GM23338 (cell line): Measurements from ENCODE around the gene STAP2. TPM values are rescaled to one million over a fixed set of nuclear protein-coding genes. Genes with fewer than 3 reads are reported as not detected.

Source experiments
- ATAC-seq: fragments of 200-7000 bp; cut with Tn5 transposase; 3 replicates; pipeline ENCODE4 v1.9.1; 2020
- DNase-seq: peaks from one replicate; pipeline ENCODE4 v3.0.0-alpha.2; 2015; ENCODE audit warnings: low spot score
- H2AFZ ChIP-seq: fragments of 200-600 bp; sonication (generic); 2 replicates; pipeline ENCODE4 v1.8.0; 2016; ENCODE audit warnings: antibody characterized with exemption, mild to moderate bottlenecking, moderate library complexity
- H3F3A ChIP-seq: fragments of 200-600 bp; sonication (generic); replicated peaks from 2 replicates; pipeline ENCODE4 v1.8.0; 2017; ENCODE audit warnings: antibody characterized with exemption, mixed run types, low read depth
- H3K27ac ChIP-seq: fragments of 200-600 bp; sonication (generic); 2 replicates; pipeline ENCODE4 v1.6.1; 2016; ENCODE audit warnings: low read depth
- H3K27me3 ChIP-seq: fragments of 200-600 bp; sonication (generic); 2 replicates; pipeline ENCODE4 v1.8.0; 2016; ENCODE audit warnings: mild to moderate bottlenecking, mixed run types, moderate library complexity; ENCODE audit not compliant: insufficient read depth
- H3K36me3 ChIP-seq: fragments of 200-600 bp; sonication (generic); 2 replicates; pipeline ENCODE4 v1.8.0; 2016; ENCODE audit warnings: mild to moderate bottlenecking; ENCODE audit not compliant: insufficient read depth
- H3K4me1 ChIP-seq: fragments of 200-600 bp; sonication (generic); 2 replicates; pipeline ENCODE4 v1.8.0; 2016; ENCODE audit warnings: mild to moderate bottlenecking, moderate library complexity; ENCODE audit not compliant: insufficient read depth
- H3K4me2 ChIP-seq: fragments of 200-600 bp; sonication (generic); 2 replicates; pipeline ENCODE4 v1.7.1; 2017; ENCODE audit warnings: mixed run types
- H3K4me3 ChIP-seq: fragments of 200-600 bp; sonication (generic); 2 replicates; pipeline ENCODE4 v1.6.1; 2016; ENCODE audit warnings: mixed run types
- H3K79me2 ChIP-seq: fragments of 200-600 bp; sonication (generic); replicated peaks from 2 replicates; pipeline ENCODE4 v1.8.0; 2017; ENCODE audit warnings: mild to moderate bottlenecking; ENCODE audit not compliant: insufficient read depth
- H3K9me2 ChIP-seq: fragments of 200-600 bp; sonication (generic); 2 replicates; pipeline ENCODE4 v1.8.0; 2017; ENCODE audit not compliant: insufficient read depth
- H4K20me1 ChIP-seq: fragments of 200-600 bp; sonication (generic); replicated peaks from 2 replicates; pipeline ENCODE4 v1.8.0; 2017; ENCODE audit warnings: mild to moderate bottlenecking; ENCODE audit not compliant: insufficient read depth
- H3K27ac Mint-ChIP-seq: 2 replicates; pipeline ENCODE4 v1.8.0; 2020; ENCODE audit warnings: inconsistent platforms, mild to moderate bottlenecking, moderate library complexity, mixed read lengths
- H3K27me3 Mint-ChIP-seq: 3 replicates; pipeline ENCODE4 v1.8.0; 2022; ENCODE audit warnings: low read depth, mild to moderate bottlenecking, moderate library complexity, mixed read lengths, inconsistent platforms; ENCODE audit not compliant: insufficient read depth, poor library complexity
- H3K36me3 Mint-ChIP-seq: 3 replicates; pipeline ENCODE4 v1.8.0; 2021; ENCODE audit warnings: low read depth, mild to moderate bottlenecking, inconsistent platforms, moderate library complexity, mixed read lengths
- H3K4me1 Mint-ChIP-seq: 3 replicates; pipeline ENCODE4 v1.8.0; 2020; ENCODE audit warnings: mild to moderate bottlenecking, inconsistent platforms, mixed read lengths
- H3K4me3 Mint-ChIP-seq: 3 replicates; pipeline ENCODE4 v1.8.0; 2021; ENCODE audit warnings: moderate library complexity, mild to moderate bottlenecking, inconsistent platforms, mixed read lengths
- H3K9me3 Mint-ChIP-seq: 3 replicates; pipeline ENCODE4 v1.8.0; 2020; ENCODE audit warnings: moderate library complexity, mild to moderate bottlenecking, inconsistent platforms, mixed read lengths
- CREB1 ChIP-seq: fragments of 250-450 bp; sonication (Bioruptor Pico); IDR thresholded peaks from 2 replicates; pipeline ENCODE4 v1.5.0; 2020; ENCODE audit warnings: low read depth, mild to moderate bottlenecking, moderate library complexity
- EZH2 ChIP-seq: fragments of 200-600 bp; sonication (generic); IDR thresholded peaks from one replicate; pipeline ENCODE4 v1.8.0; 2017; ENCODE audit warnings: antibody characterized with exemption, mild to moderate bottlenecking, low read depth; ENCODE audit not compliant: unreplicated experiment
- EZH2phosphoT487 ChIP-seq: fragments of 200-600 bp; sonication (generic); IDR thresholded peaks from one replicate; pipeline ENCODE4 v1.8.1; 2018; ENCODE audit warnings: antibody characterized with exemption; ENCODE audit not compliant: unreplicated experiment
- JUNB ChIP-seq: IDR thresholded peaks from one replicate; pipeline ENCODE4 v1.6.1; 2016; ENCODE audit warnings: antibody characterized with exemption; ENCODE audit not compliant: unreplicated experiment
- NANOG ChIP-seq: IDR thresholded peaks from 2 replicates; pipeline ENCODE4 v1.6.1; 2016; ENCODE audit warnings: antibody characterized with exemption, borderline replicate concordance
- STAT1 ChIP-seq: IDR thresholded peaks from one replicate; pipeline ENCODE4 v1.6.1; 2016; ENCODE audit warnings: antibody characterized with exemption; ENCODE audit not compliant: unreplicated experiment
- ZNF114 ChIP-seq: fragments of 250-450 bp; sonication (Bioruptor Pico); IDR thresholded peaks from 2 replicates; pipeline ENCODE4 v1.5.0; 2020; ENCODE audit warnings: mild to moderate bottlenecking, moderate library complexity
- ZNF331 ChIP-seq: fragments of 250-450 bp; sonication (Bioruptor Pico); IDR thresholded peaks from 2 replicates; pipeline ENCODE4 v1.5.0; 2020; ENCODE audit warnings: low read depth, mild to moderate bottlenecking, moderate library complexity
- polyA plus RNA-seq: library from polyadenylated mRNA; unstranded; fragments of >200 nt; fragmentation: Nextera tagmentation; extraction: Ambion mirVana; gene quantifications from 2 replicates; pipeline ENCODE4 v1.2.1, GENCODE V29; 2016
- total RNA-seq: library from RNA; depleted of rRNA; stranded (reverse); fragments of >200 nt; shearing (Covaris generic); gene quantifications from 2 replicates; pipeline ENCODE4 v1.2.3, GENCODE V29; 2014
- TF ChIP-seq, protein P1 (sequence below): fragments of 250-450 bp; sonication (Bioruptor Pico); IDR thresholded peaks from 2 replicates; pipeline ENCODE4 v1.5.0; 2020; ENCODE audit warnings: mild to moderate bottlenecking, moderate library complexity
- TF ChIP-seq, protein P2 (sequence below): IDR thresholded peaks from one replicate; pipeline ENCODE4 v1.6.1; 2018; ENCODE audit warnings: antibody characterized with exemption; ENCODE audit not compliant: unreplicated experiment
- TF ChIP-seq, protein P3 (sequence below): IDR thresholded peaks from 2 replicates; pipeline ENCODE4 v1.6.1; 2016; ENCODE audit warnings: antibody characterized with exemption
- TF ChIP-seq, protein P4 (sequence below), 2 experiments: fragments of 200-600 bp in 1 of 2; sonication (generic) in 1 of 2; conservative IDR thresholded peaks; 2 replicates each; pipeline versions ENCODE4 v1.5.1 to v1.6.1; 2016 to 2017; ENCODE audit warnings: antibody characterized with exemption in 2 of 2, low read depth in 2 of 2, mild to moderate bottlenecking in 2 of 2, moderate library complexity in 1 of 2

The STAP2 gene
- total and polyA plus RNA-seq, 2 experiments from 2014 or later, result 15.1 to 20.7 TPM

DNA sequence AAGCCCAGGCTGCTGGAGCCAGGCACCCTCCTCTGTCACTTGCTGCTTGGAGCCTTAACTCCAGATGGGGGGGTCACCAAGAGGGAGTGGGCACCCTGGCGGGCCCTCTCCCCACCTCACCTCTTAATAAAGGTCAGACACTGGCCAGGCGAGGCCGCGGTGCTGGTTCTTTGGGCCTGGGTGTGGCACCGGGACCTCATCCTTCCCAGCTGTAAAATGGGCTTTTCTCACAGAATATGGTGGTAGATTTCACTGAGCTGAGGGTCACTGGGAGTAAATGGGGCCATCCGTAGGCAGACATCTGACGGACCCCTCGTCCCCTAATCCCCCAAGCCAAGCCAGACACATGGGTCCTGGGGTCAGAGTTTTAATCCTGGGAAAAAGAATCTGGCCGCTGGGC, 14.9 kb downstream of the STAP2 start:
- peaks cover 3% of the 10 kb centered on the region; the same call in 1 of the 2 replicates for H3K4me1 ChIP-seq

More for the DNA sequence above, 14.9 kb downstream of the STAP2 start:
- Mint-ChIP-seq H3K9me3 (peaks cover 27% of the 10 kb centered on the region), H3K4me1 (peaks cover 14% of the 10 kb centered on the region), H3K27me3 (peaks cover 33% of the 10 kb centered on the region), H3K4me3 (no peak overlapping the region), H3K36me3 (peaks cover 44% of the 10 kb centered on the region), H3K27ac (no peak overlapping the region)
- no peak overlapping the region for H3K4me2 ChIP-seq
- DNase-seq (no peak), ATAC-seq (no peak)
- H3F3A ChIP-seq, result peaks cover 3% of the 10 kb centered on the region; the same call in 1 of the 2 replicates
- no peak overlapping the region for H3K27ac ChIP-seq
- TF ChIP-seq EZH2phosphoT487 (no peak), EZH2 (no peak), NANOG (no peak), JUNB (no peak), CREB1 (CRISPR knock-in tag) (no peak), STAT1 (no peak), ZNF114 (no peak), ZNF331 (CRISPR knock-in tag) (no peak)
- TF ChIP-seq, protein P1, sequence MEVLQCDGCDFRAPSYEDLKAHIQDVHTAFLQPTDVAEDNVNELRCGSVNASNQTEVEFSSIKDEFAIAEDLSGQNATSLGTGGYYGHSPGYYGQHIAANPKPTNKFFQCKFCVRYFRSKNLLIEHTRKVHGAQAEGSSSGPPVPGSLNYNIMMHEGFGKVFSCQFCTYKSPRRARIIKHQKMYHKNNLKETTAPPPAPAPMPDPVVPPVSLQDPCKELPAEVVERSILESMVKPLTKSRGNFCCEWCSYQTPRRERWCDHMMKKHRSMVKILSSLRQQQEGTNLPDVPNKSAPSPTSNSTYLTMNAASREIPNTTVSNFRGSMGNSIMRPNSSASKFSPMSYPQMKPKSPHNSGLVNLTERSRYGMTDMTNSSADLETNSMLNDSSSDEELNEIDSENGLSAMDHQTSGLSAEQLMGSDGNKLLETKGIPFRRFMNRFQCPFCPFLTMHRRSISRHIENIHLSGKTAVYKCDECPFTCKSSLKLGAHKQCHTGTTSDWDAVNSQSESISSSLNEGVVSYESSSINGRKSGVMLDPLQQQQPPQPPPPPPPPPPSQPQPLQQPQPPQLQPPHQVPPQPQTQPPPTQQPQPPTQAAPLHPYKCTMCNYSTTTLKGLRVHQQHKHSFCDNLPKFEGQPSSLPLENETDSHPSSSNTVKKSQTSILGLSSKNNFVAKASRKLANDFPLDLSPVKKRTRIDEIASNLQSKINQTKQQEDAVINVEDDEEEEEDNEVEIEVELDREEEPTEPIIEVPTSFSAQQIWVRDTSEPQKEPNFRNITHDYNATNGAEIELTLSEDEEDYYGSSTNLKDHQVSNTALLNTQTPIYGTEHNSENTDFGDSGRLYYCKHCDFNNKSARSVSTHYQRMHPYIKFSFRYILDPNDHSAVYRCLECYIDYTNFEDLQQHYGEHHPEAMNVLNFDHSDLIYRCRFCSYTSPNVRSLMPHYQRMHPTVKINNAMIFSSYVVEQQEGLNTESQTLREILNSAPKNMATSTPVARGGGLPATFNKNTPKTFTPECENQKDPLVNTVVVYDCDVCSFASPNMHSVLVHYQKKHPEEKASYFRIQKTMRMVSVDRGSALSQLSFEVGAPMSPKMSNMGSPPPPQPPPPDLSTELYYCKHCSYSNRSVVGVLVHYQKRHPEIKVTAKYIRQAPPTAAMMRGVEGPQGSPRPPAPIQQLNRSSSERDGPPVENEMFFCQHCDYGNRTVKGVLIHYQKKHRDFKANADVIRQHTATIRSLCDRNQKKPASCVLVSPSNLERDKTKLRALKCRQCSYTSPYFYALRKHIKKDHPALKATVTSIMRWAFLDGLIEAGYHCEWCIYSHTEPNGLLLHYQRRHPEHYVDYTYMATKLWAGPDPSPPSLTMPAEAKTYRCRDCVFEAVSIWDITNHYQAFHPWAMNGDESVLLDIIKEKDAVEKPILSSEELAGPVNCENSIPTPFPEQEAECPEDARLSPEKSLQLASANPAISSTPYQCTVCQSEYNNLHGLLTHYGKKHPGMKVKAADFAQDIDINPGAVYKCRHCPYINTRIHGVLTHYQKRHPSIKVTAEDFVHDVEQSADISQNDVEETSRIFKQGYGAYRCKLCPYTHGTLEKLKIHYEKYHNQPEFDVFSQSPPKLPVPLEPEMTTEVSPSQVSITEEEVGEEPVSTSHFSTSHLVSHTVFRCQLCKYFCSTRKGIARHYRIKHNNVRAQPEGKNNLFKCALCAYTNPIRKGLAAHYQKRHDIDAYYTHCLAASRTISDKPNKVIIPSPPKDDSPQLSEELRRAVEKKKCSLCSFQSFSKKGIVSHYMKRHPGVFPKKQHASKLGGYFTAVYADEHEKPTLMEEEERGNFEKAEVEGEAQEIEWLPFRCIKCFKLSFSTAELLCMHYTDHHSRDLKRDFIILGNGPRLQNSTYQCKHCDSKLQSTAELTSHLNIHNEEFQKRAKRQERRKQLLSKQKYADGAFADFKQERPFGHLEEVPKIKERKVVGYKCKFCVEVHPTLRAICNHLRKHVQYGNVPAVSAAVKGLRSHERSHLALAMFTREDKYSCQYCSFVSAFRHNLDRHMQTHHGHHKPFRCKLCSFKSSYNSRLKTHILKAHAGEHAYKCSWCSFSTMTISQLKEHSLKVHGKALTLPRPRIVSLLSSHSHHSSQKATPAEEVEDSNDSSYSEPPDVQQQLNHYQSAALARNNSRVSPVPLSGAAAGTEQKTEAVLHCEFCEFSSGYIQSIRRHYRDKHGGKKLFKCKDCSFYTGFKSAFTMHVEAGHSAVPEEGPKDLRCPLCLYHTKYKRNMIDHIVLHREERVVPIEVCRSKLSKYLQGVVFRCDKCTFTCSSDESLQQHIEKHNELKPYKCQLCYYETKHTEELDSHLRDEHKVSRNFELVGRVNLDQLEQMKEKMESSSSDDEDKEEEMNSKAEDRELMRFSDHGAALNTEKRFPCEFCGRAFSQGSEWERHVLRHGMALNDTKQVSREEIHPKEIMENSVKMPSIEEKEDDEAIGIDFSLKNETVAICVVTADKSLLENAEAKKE (CRISPR knock-in tag), result no peak
- TF ChIP-seq, protein P2, sequence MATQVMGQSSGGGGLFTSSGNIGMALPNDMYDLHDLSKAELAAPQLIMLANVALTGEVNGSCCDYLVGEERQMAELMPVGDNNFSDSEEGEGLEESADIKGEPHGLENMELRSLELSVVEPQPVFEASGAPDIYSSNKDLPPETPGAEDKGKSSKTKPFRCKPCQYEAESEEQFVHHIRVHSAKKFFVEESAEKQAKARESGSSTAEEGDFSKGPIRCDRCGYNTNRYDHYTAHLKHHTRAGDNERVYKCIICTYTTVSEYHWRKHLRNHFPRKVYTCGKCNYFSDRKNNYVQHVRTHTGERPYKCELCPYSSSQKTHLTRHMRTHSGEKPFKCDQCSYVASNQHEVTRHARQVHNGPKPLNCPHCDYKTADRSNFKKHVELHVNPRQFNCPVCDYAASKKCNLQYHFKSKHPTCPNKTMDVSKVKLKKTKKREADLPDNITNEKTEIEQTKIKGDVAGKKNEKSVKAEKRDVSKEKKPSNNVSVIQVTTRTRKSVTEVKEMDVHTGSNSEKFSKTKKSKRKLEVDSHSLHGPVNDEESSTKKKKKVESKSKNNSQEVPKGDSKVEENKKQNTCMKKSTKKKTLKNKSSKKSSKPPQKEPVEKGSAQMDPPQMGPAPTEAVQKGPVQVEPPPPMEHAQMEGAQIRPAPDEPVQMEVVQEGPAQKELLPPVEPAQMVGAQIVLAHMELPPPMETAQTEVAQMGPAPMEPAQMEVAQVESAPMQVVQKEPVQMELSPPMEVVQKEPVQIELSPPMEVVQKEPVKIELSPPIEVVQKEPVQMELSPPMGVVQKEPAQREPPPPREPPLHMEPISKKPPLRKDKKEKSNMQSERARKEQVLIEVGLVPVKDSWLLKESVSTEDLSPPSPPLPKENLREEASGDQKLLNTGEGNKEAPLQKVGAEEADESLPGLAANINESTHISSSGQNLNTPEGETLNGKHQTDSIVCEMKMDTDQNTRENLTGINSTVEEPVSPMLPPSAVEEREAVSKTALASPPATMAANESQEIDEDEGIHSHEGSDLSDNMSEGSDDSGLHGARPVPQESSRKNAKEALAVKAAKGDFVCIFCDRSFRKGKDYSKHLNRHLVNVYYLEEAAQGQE, result no peak
- TF ChIP-seq, protein P3, sequence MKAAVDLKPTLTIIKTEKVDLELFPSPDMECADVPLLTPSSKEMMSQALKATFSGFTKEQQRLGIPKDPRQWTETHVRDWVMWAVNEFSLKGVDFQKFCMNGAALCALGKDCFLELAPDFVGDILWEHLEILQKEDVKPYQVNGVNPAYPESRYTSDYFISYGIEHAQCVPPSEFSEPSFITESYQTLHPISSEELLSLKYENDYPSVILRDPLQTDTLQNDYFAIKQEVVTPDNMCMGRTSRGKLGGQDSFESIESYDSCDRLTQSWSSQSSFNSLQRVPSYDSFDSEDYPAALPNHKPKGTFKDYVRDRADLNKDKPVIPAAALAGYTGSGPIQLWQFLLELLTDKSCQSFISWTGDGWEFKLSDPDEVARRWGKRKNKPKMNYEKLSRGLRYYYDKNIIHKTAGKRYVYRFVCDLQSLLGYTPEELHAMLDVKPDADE, result no peak
- TF ChIP-seq, protein P4, sequence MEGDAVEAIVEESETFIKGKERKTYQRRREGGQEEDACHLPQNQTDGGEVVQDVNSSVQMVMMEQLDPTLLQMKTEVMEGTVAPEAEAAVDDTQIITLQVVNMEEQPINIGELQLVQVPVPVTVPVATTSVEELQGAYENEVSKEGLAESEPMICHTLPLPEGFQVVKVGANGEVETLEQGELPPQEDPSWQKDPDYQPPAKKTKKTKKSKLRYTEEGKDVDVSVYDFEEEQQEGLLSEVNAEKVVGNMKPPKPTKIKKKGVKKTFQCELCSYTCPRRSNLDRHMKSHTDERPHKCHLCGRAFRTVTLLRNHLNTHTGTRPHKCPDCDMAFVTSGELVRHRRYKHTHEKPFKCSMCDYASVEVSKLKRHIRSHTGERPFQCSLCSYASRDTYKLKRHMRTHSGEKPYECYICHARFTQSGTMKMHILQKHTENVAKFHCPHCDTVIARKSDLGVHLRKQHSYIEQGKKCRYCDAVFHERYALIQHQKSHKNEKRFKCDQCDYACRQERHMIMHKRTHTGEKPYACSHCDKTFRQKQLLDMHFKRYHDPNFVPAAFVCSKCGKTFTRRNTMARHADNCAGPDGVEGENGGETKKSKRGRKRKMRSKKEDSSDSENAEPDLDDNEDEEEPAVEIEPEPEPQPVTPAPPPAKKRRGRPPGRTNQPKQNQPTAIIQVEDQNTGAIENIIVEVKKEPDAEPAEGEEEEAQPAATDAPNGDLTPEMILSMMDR (conservative IDR thresholded peaks at IDR 0.05; ENCODE audit: low read depth in 2 of 2), result no peak
- no peaks in the 10 kb centered on the region for H4K20me1 ChIP-seq
- no peaks in the 10 kb centered on the region for H3K27me3 ChIP-seq
- H3K79me2 ChIP-seq, result no peaks in the 10 kb centered on the region
- H2AFZ ChIP-seq, result no peak overlapping the region
- H3K36me3 ChIP-seq, result peaks cover 3% of the 10 kb centered on the region; the same call in 1 of the 2 replicates
- no peak overlapping the region for H3K4me3 ChIP-seq
- H3K9me2 ChIP-seq, result no peaks in the 10 kb centered on the region
